T-cell (primary cell): ENCODE data around the gene RNASEH2B. TPM values are rescaled to one million over a fixed set of nuclear protein-coding genes. Genes with fewer than 3 reads are reported as not detected.

Experiments used
- ATAC-seq, 4 experiments: fragments of 200-7000 bp in 3 of 4; fragments of 150-1000 bp in 1 of 4; cut with Tn5 transposase; replicated peaks in 1 of 4; 1 replicate in 3 of 4; 2 replicates in 1 of 4; pipeline ENCODE4 v1.10.0; 2021; ENCODE audit warnings: moderate library complexity in 3 of 4, mild to moderate bottlenecking in 2 of 4, moderate number of reproducible peaks in 1 of 4
- CTCF ChIA-PET, 2 donors: fragments of 300-600 bp; sonication (Branson Sonifier 250); formaldehyde crosslinking; loops; one replicate each; lab custom pipeline; 2022; ENCODE audit warnings: antibody characterized with exemption in 2 of 2; lab: Charles Lee
- POLR2A ChIA-PET, 2 donors: fragments of 300-600 bp; sonication (Branson Sonifier 250); formaldehyde crosslinking; loops; one replicate each; lab custom pipeline; 2022; ENCODE audit warnings: antibody characterized with exemption in 2 of 2; lab: Charles Lee
- DNase-seq, 35 experiments: peaks; one replicate each; pipeline versions ENCODE4 v3.0.0 to v3.0.0-alpha.2; 2013 to 2023
- H3K27ac ChIP-seq: one replicate; pipeline ENCODE4 v1.5.1; 2013; ENCODE audit warnings: low read length
- H3K27me3 ChIP-seq, 2 experiments: replicated peaks in 1 of 2; 1 replicate in 1 of 2; 2 replicates in 1 of 2; pipeline versions ENCODE4 v1.6.1 to v1.7.0; 2013; ENCODE audit warnings: low read length in 1 of 2, mixed read lengths in 1 of 2; ENCODE audit not compliant: control insufficient read depth in 2 of 2, insufficient read depth in 2 of 2; ENCODE audit errors: extremely low read depth in 1 of 2
- H3K36me3 ChIP-seq, 2 donors: 1 replicate in 1 of 2; 2 replicates in 1 of 2; pipeline versions ENCODE4 v1.6.1 to v1.7.0; 2013; ENCODE audit warnings: low read length in 1 of 2; ENCODE audit not compliant: control insufficient read depth in 2 of 2, insufficient read depth in 1 of 2; ENCODE audit errors: extremely low read depth in 1 of 2
- H3K4me1 ChIP-seq, 2 experiments: 1 replicate in 1 of 2; 2 replicates in 1 of 2; pipeline versions ENCODE4 v1.6.1 to v1.7.0; 2013; ENCODE audit warnings: low read length in 2 of 2, mixed read lengths in 1 of 2; ENCODE audit not compliant: insufficient read depth in 2 of 2, control insufficient read depth in 1 of 2; ENCODE audit errors: extremely low read depth in 1 of 2
- H3K4me3 ChIP-seq, 2 donors: 1 replicate in 1 of 2; 2 replicates in 1 of 2; pipeline versions ENCODE4 v1.5.1 to v1.7.0; 2013; ENCODE audit warnings: mild to moderate bottlenecking in 2 of 2, low read length in 1 of 2, moderate library complexity in 1 of 2; ENCODE audit not compliant: control insufficient read depth in 1 of 2; ENCODE audit errors: extremely low read depth in 1 of 2
- H3K9me3 ChIP-seq: 2 replicates; pipeline ENCODE4 v1.7.0; 2013
- H3K27ac Mint-ChIP-seq, 2 donors: one replicate each; pipeline ENCODE4 v1.8.0; 2020 to 2021; ENCODE audit warnings: mild to moderate bottlenecking in 2 of 2, mixed read lengths in 2 of 2
- H3K27me3 Mint-ChIP-seq, 2 donors: one replicate each; pipeline ENCODE4 v1.8.0; 2021 to 2022; ENCODE audit warnings: mixed read lengths in 2 of 2
- H3K36me3 Mint-ChIP-seq: one replicate; pipeline ENCODE4 v1.8.0; 2021; ENCODE audit warnings: mixed read lengths
- H3K4me1 Mint-ChIP-seq, 3 donors: one replicate each; pipeline ENCODE4 v1.8.0; 2020 to 2022; ENCODE audit warnings: mixed read lengths in 3 of 3, mild to moderate bottlenecking in 1 of 3
- H3K4me3 Mint-ChIP-seq, 3 donors: one replicate each; pipeline ENCODE4 v1.8.0; 2020 to 2022; ENCODE audit warnings: mild to moderate bottlenecking in 3 of 3, mixed read lengths in 3 of 3, moderate library complexity in 3 of 3
- H3K9me3 Mint-ChIP-seq, 3 donors: one replicate each; pipeline ENCODE4 v1.8.0; 2020 to 2022; ENCODE audit warnings: mixed read lengths in 3 of 3
- WGBS: methylation state at CpG from one replicate; pipeline ENCODE4 v1.1.5; 2013; ENCODE audit warnings: missing lambda C conversion rate; ENCODE audit not compliant: insufficient coverage; 5-methylcytosine and 5-hydroxymethylcytosine counted together
- total RNA-seq, 35 experiments: library from RNA in 6 of 35; stranded (reverse) in 6 of 35; fragments of 120-200 nt in 1 of 35; gene quantifications; one replicate each; pipeline versions ENCODE4 v1.2.1 to v1.2.4 and lab custom pipeline; 2013 to 2026

The RNASEH2B gene
- total RNA-seq, 5 donors from 2014 or later (not counting 1 experiment from before 2014, with no cell fraction given), result 60.5 to 90.2 (median 68.6) TPM

DNA sequence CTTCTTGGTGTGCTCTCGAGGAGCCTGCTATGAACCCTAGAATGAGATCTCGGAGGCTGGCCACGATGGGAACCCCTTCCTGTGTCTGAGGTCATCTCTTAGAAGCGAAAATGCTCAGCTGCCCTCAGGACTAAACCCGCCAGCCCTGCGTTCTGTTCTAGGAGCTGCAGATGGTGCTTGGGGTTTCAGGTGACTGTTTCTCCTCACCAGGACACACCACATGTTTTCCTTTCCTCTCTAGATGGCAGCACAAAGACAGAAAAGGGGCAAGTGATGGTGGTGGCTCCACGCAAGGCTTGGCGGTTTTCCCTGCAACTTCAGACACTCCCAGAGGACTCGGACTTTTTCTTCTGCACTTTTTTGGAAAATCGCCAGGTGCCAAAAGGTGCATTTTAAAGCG, 60.1 kb downstream of the RNASEH2B start:
- ATAC-seq (no peak), DNase-seq (no peak)
- Histone ChIP-seq H3K27me3 (no peaks in the 10 kb centered on the region), H3K27ac (no peak overlapping the region), H3K9me3 (no peaks in the 10 kb centered on the region), H3K4me1 (no peaks in the 10 kb centered on the region), H3K36me3 (peaks cover 0 to 50% of the 10 kb centered on the region in 2 donors), H3K4me3 (no peak overlapping the region)
- H3K36me3 Mint-ChIP-seq, result peaks cover 71% of the 10 kb centered on the region
- H3K27me3 Mint-ChIP-seq, result no peaks in the 10 kb centered on the region
- H3K4me3 Mint-ChIP-seq, result no peak overlapping the region
- H3K27ac Mint-ChIP-seq, result no peak overlapping the region
- 88% methylated on average over 7 of the region's 11 CpGs for WGBS
- no peaks in the 10 kb centered on the region for H3K4me1 Mint-ChIP-seq
- ChIA-PET POLR2A (no interaction called here), CTCF (no interaction called here)
- no peaks in the 10 kb centered on the region for H3K9me3 Mint-ChIP-seq

DNA sequence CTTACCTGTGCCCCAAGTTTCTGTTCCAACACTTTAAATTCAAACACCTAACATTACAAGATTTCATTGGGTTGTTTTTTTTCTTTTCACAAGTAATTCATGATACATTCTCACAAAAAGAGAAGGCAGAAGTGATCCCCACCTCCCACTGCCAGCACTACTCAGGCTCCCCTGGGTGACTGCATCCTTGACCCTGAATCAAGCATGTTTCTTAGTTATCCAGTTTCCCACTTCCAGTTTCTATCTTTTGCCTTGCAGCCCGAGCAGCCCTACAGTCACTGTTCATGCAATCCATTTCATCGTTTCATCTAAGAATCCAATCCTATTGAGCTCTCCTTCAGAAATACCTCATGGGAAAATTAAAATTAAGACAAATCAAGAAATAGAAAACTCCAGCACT, 61.4 kb downstream of the RNASEH2B start:
- Mint-ChIP-seq H3K27me3 (no peaks in the 10 kb centered on the region), H3K4me1 (no peaks in the 10 kb centered on the region), H3K27ac (no peak overlapping the region), H3K9me3 (no peaks in the 10 kb centered on the region), H3K36me3 (peaks cover 72% of the 10 kb centered on the region), H3K4me3 (no peak overlapping the region)
- ATAC-seq (no peak), DNase-seq (no peak)
- no peaks in the 10 kb centered on the region for H3K27me3 ChIP-seq
- ChIA-PET POLR2A (no interaction called here), CTCF (no interaction called here)
- no peaks in the 10 kb centered on the region for H3K4me1 ChIP-seq
- H3K27ac ChIP-seq, result no peak overlapping the region
- WGBS, result 83% methylated on average over 1 of the region's 2 CpGs
- H3K9me3 ChIP-seq, result no peaks in the 10 kb centered on the region
- H3K36me3 ChIP-seq, result peaks cover 0 to 48% of the 10 kb centered on the region in 2 donors
- no peak overlapping the region for H3K4me3 ChIP-seq

DNA sequence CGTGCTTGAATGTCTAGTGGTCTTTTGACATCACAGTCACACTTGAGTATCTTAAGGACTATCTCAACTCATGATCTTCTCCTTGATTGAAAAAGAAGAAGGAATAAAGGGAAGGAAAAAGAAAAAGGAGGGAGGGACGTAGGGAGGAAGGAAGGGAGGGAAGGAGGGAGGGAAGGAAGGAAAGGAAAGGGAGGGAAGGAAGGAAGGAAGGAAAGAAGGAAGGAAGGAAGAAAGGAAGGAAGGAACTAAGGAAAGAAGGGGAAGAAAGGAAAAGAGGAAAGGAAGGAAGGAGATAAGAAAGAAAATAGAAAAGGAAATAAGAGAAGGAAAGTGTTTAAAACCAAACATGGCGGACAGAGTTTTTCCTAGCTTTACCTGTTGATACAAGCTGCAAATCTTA, 64.7 kb downstream of the RNASEH2B start:
- H3K36me3 ChIP-seq, result peaks cover 6 to 24% of the 10 kb centered on the region in 2 donors
- H3K4me1 ChIP-seq, result no peaks in the 10 kb centered on the region
- no peaks in the 10 kb centered on the region for H3K4me1 Mint-ChIP-seq
- ChIA-PET POLR2A (no interaction called here), CTCF (no interaction called here)
- H3K27me3 ChIP-seq, result no peaks in the 10 kb centered on the region
- DNase-seq (no peak), ATAC-seq (no peak)
- H3K9me3 Mint-ChIP-seq, result no peaks in the 10 kb centered on the region
- no peak overlapping the region for H3K27ac Mint-ChIP-seq
- H3K36me3 Mint-ChIP-seq, result peaks cover 73% of the 10 kb centered on the region
- WGBS, result 100% methylated on average over 2 of the region's 3 CpGs
- H3K4me3 ChIP-seq, result no peak overlapping the region
- H3K4me3 Mint-ChIP-seq, result no peak overlapping the region
- H3K27me3 Mint-ChIP-seq, result no peaks in the 10 kb centered on the region
- no peak overlapping the region for H3K27ac ChIP-seq
- no peaks in the 10 kb centered on the region for H3K9me3 ChIP-seq

DNA sequence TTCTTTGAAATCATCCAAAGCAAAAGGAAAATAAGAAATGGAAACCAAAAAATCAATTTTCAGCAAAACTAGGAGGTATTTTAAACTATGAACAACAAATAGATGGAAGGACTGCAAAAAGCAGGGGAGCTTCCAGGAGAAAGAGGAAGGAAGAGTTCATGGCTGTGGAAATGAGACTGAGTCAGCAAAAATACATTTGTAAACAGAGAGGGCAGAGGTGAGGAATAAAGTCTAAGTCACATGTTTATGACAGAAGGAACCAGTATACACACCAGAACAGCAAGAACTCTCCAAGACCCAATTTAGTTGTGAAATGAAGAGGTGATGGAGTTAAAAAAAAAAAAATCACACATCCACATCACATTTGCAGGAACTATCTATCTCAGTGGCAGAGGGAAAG, 69.6 kb downstream of the RNASEH2B start:
- POLR2A ChIA-PET, result no interaction called here
- no peaks in the 10 kb centered on the region for H3K9me3 ChIP-seq
- no peak overlapping the region for H3K27ac ChIP-seq
- H3K9me3 Mint-ChIP-seq, result peaks cover 0 to 3% (median 0%) of the 10 kb centered on the region in 3 donors
- peaks cover 52% of the 10 kb centered on the region for H3K36me3 Mint-ChIP-seq
- no peak overlapping the region for H3K4me3 Mint-ChIP-seq
- DNase-seq (no peak), ATAC-seq (no peak)
- no peak overlapping the region for H3K27ac Mint-ChIP-seq
- H3K27me3 Mint-ChIP-seq, result no peaks in the 10 kb centered on the region
- H3K4me1 Mint-ChIP-seq, result no peaks in the 10 kb centered on the region
- no peaks in the 10 kb centered on the region for H3K4me1 ChIP-seq
- CTCF ChIA-PET, result no interaction called here
- H3K27me3 ChIP-seq, result no peaks in the 10 kb centered on the region
- H3K36me3 ChIP-seq, result peaks cover 4 to 6% of the 10 kb centered on the region in 2 donors
- H3K4me3 ChIP-seq, result no peak overlapping the region

DNA sequence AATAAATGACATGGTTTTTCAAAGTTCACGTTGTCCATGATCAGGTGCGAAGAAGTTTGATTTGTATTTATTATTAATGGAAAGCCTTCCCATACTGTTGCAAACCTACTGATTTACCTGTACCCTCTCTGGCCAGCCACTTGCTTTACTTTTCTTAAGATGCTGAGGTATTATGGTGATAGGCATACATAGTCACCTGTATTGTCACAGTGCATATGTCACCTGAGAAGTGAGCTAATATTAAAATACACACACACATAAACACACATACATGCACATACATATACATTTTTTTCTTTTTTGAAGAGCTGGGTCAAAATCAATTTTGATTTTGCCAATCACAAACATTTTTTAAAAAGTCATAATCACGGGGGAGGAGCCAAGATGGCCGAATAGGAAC, 72.1 kb downstream of the RNASEH2B start:
- DNase-seq (no peak), ATAC-seq (no peak)
- Histone ChIP-seq H3K4me3 (no peak overlapping the region), H3K36me3 (peaks cover 0 to 6% of the 10 kb centered on the region in 2 donors), H3K27me3 (no peaks in the 10 kb centered on the region), H3K27ac (no peak overlapping the region), H3K9me3 (no peaks in the 10 kb centered on the region), H3K4me1 (no peaks in the 10 kb centered on the region)
- H3K9me3 Mint-ChIP-seq, result peaks cover 0 to 3% (median 0%) of the 10 kb centered on the region in 3 donors
- no peak overlapping the region for H3K27ac Mint-ChIP-seq
- H3K27me3 Mint-ChIP-seq, result no peaks in the 10 kb centered on the region
- no peaks in the 10 kb centered on the region for H3K4me1 Mint-ChIP-seq
- ChIA-PET POLR2A (no interaction called here), CTCF (no interaction called here)
- no CpG with 5 or more reads among the region's 4 CpGs for WGBS
- peaks cover 30% of the 10 kb centered on the region for H3K36me3 Mint-ChIP-seq
- H3K4me3 Mint-ChIP-seq, result peak overlapping the region in 2 of 3 donors; percentile 16 to 56

DNA sequence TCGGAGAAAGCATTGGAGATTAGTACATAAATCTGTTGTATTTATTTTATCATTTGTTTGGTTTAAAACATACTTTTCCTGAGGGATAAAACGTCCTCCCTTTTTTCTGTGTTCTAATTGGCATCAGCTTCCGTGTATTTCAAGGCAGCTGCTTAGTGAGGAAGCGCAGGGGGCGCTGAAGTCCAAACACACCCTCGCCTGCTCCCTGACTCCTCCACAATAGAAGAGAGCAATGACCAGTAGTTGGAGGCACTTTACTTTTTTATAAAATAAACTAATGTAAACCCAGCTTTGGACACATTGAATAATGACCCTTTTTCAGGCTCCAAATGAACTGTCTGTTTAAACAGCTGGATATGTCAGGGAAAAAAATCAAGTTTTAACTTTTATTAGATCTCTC, 79.9 kb downstream of the RNASEH2B start:
- H3K27ac Mint-ChIP-seq, result no peak overlapping the region
- no CpG with 5 or more reads among the region's 6 CpGs for WGBS
- peaks cover 0 to 5% (median 4%) of the 10 kb centered on the region in 3 donors for H3K9me3 Mint-ChIP-seq
- no peak overlapping the region for H3K4me3 Mint-ChIP-seq
- ChIA-PET CTCF (no interaction called here), POLR2A (no interaction called here)
- H3K36me3 Mint-ChIP-seq, result no peaks in the 10 kb centered on the region
- no peaks in the 10 kb centered on the region for H3K27me3 Mint-ChIP-seq
- Histone ChIP-seq H3K27ac (no peak overlapping the region), H3K4me3 (no peak overlapping the region), H3K27me3 (no peaks in the 10 kb centered on the region), H3K36me3 (no peaks in the 10 kb centered on the region), H3K9me3 (no peaks in the 10 kb centered on the region), H3K4me1 (peaks cover 4 to 17% of the 10 kb centered on the region in 2 experiments)
- ATAC-seq (no peak), DNase-seq (no peak)
- peaks cover 19 to 29% (median 24%) of the 10 kb centered on the region in 3 donors for H3K4me1 Mint-ChIP-seq
